K562 (cell line): Measurements from ENCODE around the gene CRYBG3. TPM values are rescaled to one million over a fixed set of nuclear protein-coding genes. Genes with fewer than 3 reads are reported as not detected.

Experiments used
- CC2D1A ChIP-seq: fragments of 450-650 bp; IDR thresholded peaks from 2 replicates; pipeline ENCODE4 v1.6.1; 2017; ENCODE audit warnings: mild to moderate bottlenecking
- CHAMP1 ChIP-seq: fragments of 450-650 bp; IDR thresholded peaks from 2 replicates; pipeline ENCODE4 v1.6.1; 2016; ENCODE audit warnings: mild to moderate bottlenecking
- CUX1 ChIP-seq: fragments of 200-800 bp; sonication (Bioruptor generic); IDR thresholded peaks from 2 replicates; pipeline ENCODE4 v1.6.1; 2016; ENCODE audit warnings: missing genetic modification characterization, missing compliant biosample characterization
- DPF2 ChIP-seq: fragments of 450-650 bp; IDR thresholded peaks from 2 replicates; pipeline ENCODE4 v1.6.1; 2016
- ETV6 ChIP-seq, 3 experiments: fragments of 150-350 bp in 1 of 3; sonication (generic) in 1 of 3; formaldehyde crosslinking in 1 of 3; IDR thresholded peaks; 2 replicates each; pipeline versions ENCODE4 v1.6.1 to v1.8.0; 2014 to 2022; ENCODE audit warnings: borderline replicate concordance in 2 of 3, low read depth in 2 of 3, antibody characterized with exemption in 1 of 3, low read length in 1 of 3, mild to moderate bottlenecking in 1 of 3, missing genetic modification reagents in 1 of 3
- HDAC2 ChIP-seq: fragments of 450-650 bp; IDR thresholded peaks from 2 replicates; pipeline ENCODE4 v1.6.1; 2016; ENCODE audit warnings: mild to moderate bottlenecking
- KDM4B ChIP-seq, 2 experiments: fragments of 450-650 bp in 1 of 2; sonication (generic) in 1 of 2; IDR thresholded peaks; 2 replicates each; pipeline ENCODE4 v1.6.1; 2016 to 2017; ENCODE audit warnings: borderline replicate concordance in 2 of 2, antibody characterized with exemption in 1 of 2, low read depth in 1 of 2, mild to moderate bottlenecking in 1 of 2
- KLF13 ChIP-seq: fragments of 450-650 bp; IDR thresholded peaks from 2 replicates; pipeline ENCODE4 v1.6.1; 2016; ENCODE audit warnings: missing genetic modification characterization, low read depth, mild to moderate bottlenecking, missing compliant biosample characterization, moderate library complexity, borderline replicate concordance
- MTA3 ChIP-seq: fragments of 450-650 bp; formaldehyde crosslinking; IDR thresholded peaks from 2 replicates; pipeline ENCODE4 v1.6.1; 2017; ENCODE audit warnings: mild to moderate bottlenecking, borderline replicate concordance
- NFIC ChIP-seq: fragments of 450-650 bp; IDR thresholded peaks from 2 replicates; pipeline ENCODE4 v1.6.1; 2017; ENCODE audit warnings: mild to moderate bottlenecking, inconsistent platforms
- NRF1 ChIP-seq, 2 experiments: fragments of 450-650 bp; IDR thresholded peaks in 1 of 2; conservative IDR thresholded peaks in 1 of 2; 2 replicates each; pipeline ENCODE4 v1.6.1; 2014; ENCODE audit warnings: mild to moderate bottlenecking in 2 of 2
- PHB ChIP-seq: fragments of 250-450 bp; sonication (Bioruptor Pico); IDR thresholded peaks from 2 replicates; pipeline ENCODE4 v1.5.0; 2021
- RAD21 ChIP-seq, 2 experiments: fragments of 250-450 bp in 1 of 2; fragments of 450-650 bp in 1 of 2; sonication (Bioruptor Pico) in 1 of 2; formaldehyde crosslinking in 1 of 2; IDR thresholded peaks in 1 of 2; conservative IDR thresholded peaks in 1 of 2; 2 replicates each; pipeline versions ENCODE4 v1.4.0 to v1.8.0; 2020 to 2022; ENCODE audit warnings: mild to moderate bottlenecking in 2 of 2, moderate library complexity in 1 of 2
- RBM14 ChIP-seq: fragments of 200-400 bp; formaldehyde crosslinking; IDR thresholded peaks from 2 replicates; pipeline ENCODE4 v1.6.1; 2018; ENCODE audit warnings: low read depth, mild to moderate bottlenecking, low read length, moderate library complexity, borderline replicate concordance; ENCODE audit not compliant: insufficient read depth
- RFX1 ChIP-seq: fragments of 450-650 bp; IDR thresholded peaks from 2 replicates; pipeline ENCODE4 v1.6.1; 2016; ENCODE audit warnings: mild to moderate bottlenecking, moderate library complexity
- ZNF124 ChIP-seq: sonication (generic); formaldehyde crosslinking; IDR thresholded peaks from 2 replicates; pipeline ENCODE4 v1.8.1; 2022; ENCODE audit warnings: missing genetic modification reagents
- ZNF384 ChIP-seq: IDR thresholded peaks from 2 replicates; pipeline ENCODE4 v1.6.1; 2012; ENCODE audit warnings: low read depth, low read length, improper control_type of control experiment
- ZNF655 ChIP-seq: fragments of 250-450 bp; sonication (Bioruptor Pico); IDR thresholded peaks from 2 replicates; pipeline ENCODE4 v1.5.0; 2021
- polyA plus RNA-seq, 8 experiments: library from polyadenylated mRNA; depleted of rRNA in 4 of 8; stranded (reverse) in 5 of 8; unstranded in 3 of 8; fragments of >200 nt; fragmentation: Nextera tagmentation in 2 of 8; fragmentation: Illumina TruSeq in 1 of 8; extraction: Ambion mirVana in 2 of 8; extraction: Trizol in 1 of 8; gene quantifications; 2 replicates each; pipeline versions ENCODE4 v1.2.1 to v1.2.3, GENCODE V29; 2011 to 2014; ENCODE audit warnings: inconsistent platforms in 1 of 8, missing spikeins in 1 of 8
- total RNA-seq, 7 experiments: library from RNA; depleted of rRNA in 6 of 7; stranded (reverse); fragments of >200 nt in 6 of 7; fragmentation: Illumina TruSeq in 2 of 7; extraction: Trizol in 2 of 7; gene quantifications; 2 replicates each; pipeline versions ENCODE4 v1.2.1 to v1.2.3, GENCODE V29; 2011 to 2021; ENCODE audit warnings: low replicate concordance in 1 of 7

CRYBG3 gene
- total and polyA plus RNA-seq, 9 of the 15 experiments (the other 6 are each of a cell fraction or from before 2014, with no cell fraction given) = 0.08 to 0.72 (median 0.18) TPM

DNA sequence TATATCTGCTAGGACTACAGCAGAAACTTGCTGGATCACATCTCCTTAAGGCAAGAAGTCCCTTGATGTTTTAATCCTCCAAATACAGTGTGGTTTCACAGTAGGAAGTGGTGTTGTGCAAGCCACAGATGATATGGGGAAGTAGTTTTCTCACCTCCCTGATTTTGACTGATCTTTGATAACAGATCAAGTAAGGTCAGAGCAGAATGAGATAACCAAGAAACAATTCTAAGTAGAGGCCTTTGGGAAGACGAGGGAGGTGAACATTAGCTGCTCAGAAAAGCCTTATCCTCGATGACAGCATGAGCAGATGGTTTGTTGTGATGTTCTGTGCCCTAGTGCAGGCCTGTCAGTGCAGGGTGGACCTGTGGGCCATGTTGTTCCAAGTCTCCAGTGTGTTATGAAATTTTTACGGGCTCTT, 89.1 kb downstream of the CRYBG3 start (continued):
- TF ChIP-seq DPF2 (peak; percentile 82), RBM14 (no peak), CUX1 (CRISPR knock-in tag) (no peak), KLF13 (no peak), ZNF384 (no peak), PHB (CRISPR knock-in tag) (no peak), ZNF124 (no peak), RAD21 (CRISPR knock-in tag; conservative IDR thresholded peaks at IDR 0.05 in 1 of 2, IDR thresholded peaks at IDR 0.05 in 1 of 2) (no peak), NFIC (peak; percentile 60), MTA3 (no peak), CHAMP1 (no peak), NRF1 (conservative IDR thresholded peaks at IDR 0.05 in 1 of 2, IDR thresholded peaks at IDR 0.05 in 1 of 2) (no peak), ETV6 (IDR thresholded peaks at IDR 0.05; ENCODE audit: borderline replicate concordance in 1 of 2, low read depth in 2 of 2, low read length in 1 of 2) (0 out of 4 replicates have a peak, but pooled peaks of 1 of the 2 experiments have one; percentile 70), ETV6 (CRISPR knock-in tag; IDR thresholded peaks at IDR 0.05; ENCODE audit: borderline replicate concordance) (no peak), CC2D1A (no peak), RFX1 (no peak), HDAC2 (peak; percentile 96), KDM4B (IDR thresholded peaks at IDR 0.05; ENCODE audit: borderline replicate concordance in 2 of 2, low read depth in 1 of 2) (no peak), ZNF655 (CRISPR knock-in tag) (no peak)
